Neural cell (in vitro differentiated cells): ENCODE measurements around the gene SLCO3A1. TPM values are rescaled to one million over a fixed set of nuclear protein-coding genes. Genes with fewer than 3 reads are reported as not detected.

Experiments used
- H2AFZ ChIP-seq: fragments of 200-600, 300-800 bp; sonication (generic), shearing (Covaris generic); 2 replicates; pipeline ENCODE4 v1.6.0; 2014; ENCODE audit warnings: low read depth, mild to moderate bottlenecking, antibody characterized with exemption, low read length, moderate library complexity
- H3F3A ChIP-seq: fragments of 200-600 bp; shearing (Covaris generic); 2 replicates; pipeline ENCODE4 v1.6.1; 2016; ENCODE audit warnings: mild to moderate bottlenecking, moderate library complexity, mixed read lengths, antibody characterized with exemption, low read length; ENCODE audit not compliant: insufficient read depth, poor library complexity, severe bottlenecking
- H3K27ac ChIP-seq: fragments of 200-600, 300-800 bp; sonication (generic), shearing (Covaris generic); 2 replicates; pipeline ENCODE4 v1.5.1; 2014; ENCODE audit warnings: mild to moderate bottlenecking, low read length, moderate library complexity
- H3K27me3 ChIP-seq: fragments of 300-800, 200-600 bp; sonication (generic), shearing (Covaris generic); 2 replicates; pipeline ENCODE4 v1.6.0; 2014; ENCODE audit warnings: mild to moderate bottlenecking, low read depth, low read length, moderate library complexity; ENCODE audit not compliant: insufficient read depth
- H3K36me3 ChIP-seq: fragments of 300-800, 200-600 bp; sonication (generic), shearing (Covaris generic); 2 replicates; pipeline ENCODE4 v1.5.1; 2014; ENCODE audit warnings: mild to moderate bottlenecking, antibody characterized with exemption, low read length, moderate library complexity; ENCODE audit not compliant: insufficient read depth
- H3K4me2 ChIP-seq: fragments of 300-800, 200-600 bp; sonication (generic), shearing (Covaris generic); 2 replicates; pipeline ENCODE4 v1.6.0; 2014; ENCODE audit warnings: mild to moderate bottlenecking, low read length
- H3K4me3 ChIP-seq: fragments of 300-800, 200-600 bp; sonication (generic), shearing (Covaris generic); 2 replicates; pipeline ENCODE4 v1.5.1; 2014; ENCODE audit warnings: mild to moderate bottlenecking, low read length, moderate library complexity
- H3K79me2 ChIP-seq: fragments of 200-600 bp; shearing (Covaris generic); replicated peaks from 2 replicates; pipeline ENCODE4 v1.6.0; 2014; ENCODE audit warnings: mild to moderate bottlenecking, low read length, moderate library complexity; ENCODE audit not compliant: insufficient read depth
- H3K9ac ChIP-seq: fragments of 300-800, 200-600 bp; sonication (generic), shearing (Covaris generic); 2 replicates; pipeline ENCODE4 v1.6.1; 2016; ENCODE audit warnings: mild to moderate bottlenecking, low read length, mixed read lengths
- H3K9me2 ChIP-seq: fragments of 200-600 bp; shearing (Covaris generic); 2 replicates; pipeline ENCODE4 v1.6.1; 2016; ENCODE audit warnings: mild to moderate bottlenecking, low read length, mixed read lengths; ENCODE audit not compliant: insufficient read depth
- H3K9me3 ChIP-seq: fragments of 200-600, 300-800 bp; sonication (generic), shearing (Covaris generic); 2 replicates; pipeline ENCODE4 v1.6.1; 2016; ENCODE audit warnings: mild to moderate bottlenecking, mixed run types, low read length, moderate library complexity, mixed read lengths
- H4K20me1 ChIP-seq: fragments of 200-600 bp; shearing (Covaris generic); 2 replicates; pipeline ENCODE4 v1.6.1; 2016; ENCODE audit warnings: mild to moderate bottlenecking, mixed run types; ENCODE audit not compliant: insufficient read depth
- CTCF ChIP-seq: fragments of 450-650 bp; IDR thresholded peaks from 2 replicates; pipeline ENCODE4 v1.5.1; 2014; ENCODE audit warnings: antibody characterized with exemption, mild to moderate bottlenecking, moderate library complexity; ENCODE audit not compliant: poor library complexity, severe bottlenecking
- EP300 ChIP-seq: fragments of 450-650 bp; conservative IDR thresholded peaks from 2 replicates; pipeline ENCODE4 v1.6.1; 2014; ENCODE audit warnings: antibody characterized with exemption, mild to moderate bottlenecking, moderate library complexity; ENCODE audit not compliant: poor library complexity, severe bottlenecking
- EZH2 ChIP-seq: fragments of 200-600, 300-800 bp; shearing (Covaris generic), sonication (generic); IDR thresholded peaks from 2 replicates; pipeline ENCODE4 v1.6.1; 2014; ENCODE audit warnings: antibody characterized with exemption, low read length, borderline replicate concordance, mild to moderate bottlenecking; ENCODE audit not compliant: insufficient read depth, poor library complexity, severe bottlenecking
- MXI1 ChIP-seq: fragments of 450-650 bp; conservative IDR thresholded peaks from 2 replicates; pipeline ENCODE4 v1.6.1; 2014; ENCODE audit warnings: antibody characterized with exemption, mild to moderate bottlenecking; ENCODE audit not compliant: poor library complexity, severe bottlenecking
- POLR2AphosphoS5 ChIP-seq: IDR thresholded peaks from 2 replicates; pipeline ENCODE4 v1.6.1; 2012
- RAD21 ChIP-seq: fragments of 450-650 bp; conservative IDR thresholded peaks from 2 replicates; pipeline ENCODE4 v1.6.1; 2014; ENCODE audit warnings: antibody characterized with exemption, mild to moderate bottlenecking, moderate library complexity
- REST ChIP-seq: IDR thresholded peaks from 2 replicates; pipeline ENCODE4 v1.6.1; 2012; ENCODE audit warnings: borderline replicate concordance
- SMC3 ChIP-seq: fragments of 450-650 bp; conservative IDR thresholded peaks from 2 replicates; pipeline ENCODE4 v1.6.1; 2014; ENCODE audit warnings: antibody characterized with exemption, mild to moderate bottlenecking, moderate library complexity; ENCODE audit not compliant: poor library complexity
- TAF1 ChIP-seq: IDR thresholded peaks from 2 replicates; pipeline ENCODE4 v1.6.1; 2012; ENCODE audit warnings: low read depth
- polyA plus RNA-seq: library from polyadenylated mRNA; depleted of rRNA; stranded (reverse); fragments of >200 nt; gene quantifications from 2 replicates; pipeline ENCODE4 v1.2.3, GENCODE V29; 2014

The SLCO3A1 gene
- polyA plus RNA-seq, 1 donor from 2014 or later = 14.2 TPM

GRCh38 chr15:92002666-92003065 is 149.2 kb downstream of the SLCO3A1 start:
- Histone ChIP-seq H3K9me2 (no peaks in the 10 kb centered on the region), H3F3A (peaks cover 16% of the 10 kb centered on the region), H3K9me3 (no peaks in the 10 kb centered on the region), H3K27me3 (no peaks in the 10 kb centered on the region), H4K20me1 (no peaks in the 10 kb centered on the region), H3K79me2 (peaks cover 30% of the 10 kb centered on the region), H3K36me3 (no peaks in the 10 kb centered on the region), H2AFZ (no peak overlapping the region), H3K4me3 (no peak overlapping the region), H3K9ac (peak overlapping the region; percentile 10), H3K4me2 (no peak overlapping the region), H3K27ac (peak overlapping the region; percentile 100)
- TF ChIP-seq REST (no peak), RAD21 (no peak), EP300 (no peak), CTCF (no peak), SMC3 (no peak), TAF1 (no peak), POLR2AphosphoS5 (no peak), EZH2 (no peak), MXI1 (no peak)

GRCh38 chr15:92003515-92004067 is 150.1 kb downstream of the SLCO3A1 start:
- H2AFZ ChIP-seq = no peak overlapping the region
- peak overlapping the region; percentile 100 for H3K27ac ChIP-seq
- peaks cover 16% of the 10 kb centered on the region for H3F3A ChIP-seq
- no peak overlapping the region for H3K9ac ChIP-seq
- no peaks in the 10 kb centered on the region for H3K27me3 ChIP-seq
- no peaks in the 10 kb centered on the region for H3K9me2 ChIP-seq
- no peak overlapping the region for H3K4me3 ChIP-seq
- no peaks in the 10 kb centered on the region for H4K20me1 ChIP-seq
- no peak overlapping the region for H3K4me2 ChIP-seq
- no peaks in the 10 kb centered on the region for H3K36me3 ChIP-seq
- no peaks in the 10 kb centered on the region for H3K9me3 ChIP-seq
- TF ChIP-seq MXI1 = no peak
- TF ChIP-seq POLR2AphosphoS5 = no peak
- no peak for TF ChIP-seq TAF1
- no peak for TF ChIP-seq SMC3
- TF ChIP-seq EP300 = no peak
- no peak for TF ChIP-seq RAD21
- no peak for TF ChIP-seq CTCF
- TF ChIP-seq REST = no peak
- no peak for TF ChIP-seq EZH2
- H3K79me2 ChIP-seq = peaks cover 35% of the 10 kb centered on the region
